ENCODE results near the gene CHPT1. TPM values are rescaled to one million over a fixed set of nuclear protein-coding genes. Genes with fewer than 3 reads are reported as not detected.

CHPT1 gene
- polyA plus RNA-seq, 1 of the 3 experiments (the other 2 are of a cell fraction) = 12.0 TPM

DNA sequence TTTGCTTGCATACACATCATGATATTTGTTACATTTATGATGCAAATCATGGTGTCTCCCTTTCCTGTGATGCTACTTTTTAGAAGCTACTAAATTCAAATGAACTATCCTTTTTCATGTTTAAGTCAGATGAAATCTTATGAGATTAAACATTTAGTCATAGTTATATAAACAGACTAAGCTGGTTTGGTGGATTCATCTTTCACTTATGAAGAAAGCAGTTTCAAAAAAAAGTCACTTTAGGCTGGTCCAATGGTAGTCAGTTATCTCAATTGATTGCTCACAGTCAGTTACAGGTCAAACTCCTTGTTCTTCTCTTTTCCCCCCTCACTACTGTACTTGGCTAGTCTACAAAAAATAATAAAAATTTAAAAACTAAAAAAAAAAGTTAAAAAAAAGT is 22.1 kb downstream of the CHPT1 start:
- no peak overlapping the region for H3K4me2 ChIP-seq
- no peak for DNase-seq
- H3K4me1 ChIP-seq (ENCODE audit: control insufficient read depth in 1 of 2, insufficient read depth in 2 of 2, low read depth in 1 of 2, low read length in 1 of 2) = no peaks in the 10 kb centered on the region
- H3K79me2 ChIP-seq (ENCODE audit: insufficient read depth) = no peaks in the 10 kb centered on the region
- no peak overlapping the region for H3K27ac ChIP-seq (ENCODE audit: low read depth in 2 of 2, low read length in 1 of 2)
- TF ChIP-seq PBX3 (IDR thresholded peaks at IDR 0.05) (no peak), FOXJ3 (CRISPR knock-in tag; IDR thresholded peaks at IDR 0.05) (no peak), TEAD4 (IDR thresholded peaks at IDR 0.05; ENCODE audit: borderline replicate concordance, insufficient read depth) (no peak), EP300 (IDR thresholded peaks at IDR 0.05; ENCODE audit: borderline replicate concordance in 1 of 2, low read depth in 1 of 2, low read length in 1 of 2) (no peak), NFIC (IDR thresholded peaks at IDR 0.05; ENCODE audit: borderline replicate concordance) (no peak), TCF12 (IDR thresholded peaks at IDR 0.05) (no peak), CHD2 (IDR thresholded peaks at IDR 0.05; ENCODE audit: low read length, partially characterized antibody) (no peak), SIN3A (IDR thresholded peaks at IDR 0.05; ENCODE audit: borderline replicate concordance, low read depth, low read length) (no peak), RXRA (IDR thresholded peaks at IDR 0.05; ENCODE audit: borderline replicate concordance, low read depth) (no peak), RAD21 (IDR thresholded peaks at IDR 0.05; ENCODE audit: low read length) (no peak), JUND (IDR thresholded peaks at IDR 0.05) (no peak), RFX5 (IDR thresholded peaks at IDR 0.05; ENCODE audit: low read length) (no peak), GABPA (IDR thresholded peaks at IDR 0.05; ENCODE audit: low read depth) (no peak), MEF2A (IDR thresholded peaks at IDR 0.05; ENCODE audit: borderline replicate concordance, low read depth) (no peak), ELF1 (IDR thresholded peaks at IDR 0.05) (no peak), POLR2AphosphoS5 (IDR thresholded peaks at IDR 0.05; ENCODE audit: low read depth, low read length) (no peak), EZH2phosphoT487 (IDR thresholded peaks at IDR 0.05; ENCODE audit: borderline replicate concordance, low read depth) (no peak)
- TF ChIP-seq, protein P1, sequence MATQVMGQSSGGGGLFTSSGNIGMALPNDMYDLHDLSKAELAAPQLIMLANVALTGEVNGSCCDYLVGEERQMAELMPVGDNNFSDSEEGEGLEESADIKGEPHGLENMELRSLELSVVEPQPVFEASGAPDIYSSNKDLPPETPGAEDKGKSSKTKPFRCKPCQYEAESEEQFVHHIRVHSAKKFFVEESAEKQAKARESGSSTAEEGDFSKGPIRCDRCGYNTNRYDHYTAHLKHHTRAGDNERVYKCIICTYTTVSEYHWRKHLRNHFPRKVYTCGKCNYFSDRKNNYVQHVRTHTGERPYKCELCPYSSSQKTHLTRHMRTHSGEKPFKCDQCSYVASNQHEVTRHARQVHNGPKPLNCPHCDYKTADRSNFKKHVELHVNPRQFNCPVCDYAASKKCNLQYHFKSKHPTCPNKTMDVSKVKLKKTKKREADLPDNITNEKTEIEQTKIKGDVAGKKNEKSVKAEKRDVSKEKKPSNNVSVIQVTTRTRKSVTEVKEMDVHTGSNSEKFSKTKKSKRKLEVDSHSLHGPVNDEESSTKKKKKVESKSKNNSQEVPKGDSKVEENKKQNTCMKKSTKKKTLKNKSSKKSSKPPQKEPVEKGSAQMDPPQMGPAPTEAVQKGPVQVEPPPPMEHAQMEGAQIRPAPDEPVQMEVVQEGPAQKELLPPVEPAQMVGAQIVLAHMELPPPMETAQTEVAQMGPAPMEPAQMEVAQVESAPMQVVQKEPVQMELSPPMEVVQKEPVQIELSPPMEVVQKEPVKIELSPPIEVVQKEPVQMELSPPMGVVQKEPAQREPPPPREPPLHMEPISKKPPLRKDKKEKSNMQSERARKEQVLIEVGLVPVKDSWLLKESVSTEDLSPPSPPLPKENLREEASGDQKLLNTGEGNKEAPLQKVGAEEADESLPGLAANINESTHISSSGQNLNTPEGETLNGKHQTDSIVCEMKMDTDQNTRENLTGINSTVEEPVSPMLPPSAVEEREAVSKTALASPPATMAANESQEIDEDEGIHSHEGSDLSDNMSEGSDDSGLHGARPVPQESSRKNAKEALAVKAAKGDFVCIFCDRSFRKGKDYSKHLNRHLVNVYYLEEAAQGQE (IDR thresholded peaks at IDR 0.05; ENCODE audit: low read depth, low read length) = no peak
- CTCF ChIA-PET = no interaction called here
- no peak overlapping the region for H2AFZ ChIP-seq (ENCODE audit: low read depth)
- no peaks in the 10 kb centered on the region for H3K9me3 ChIP-seq
- no peaks in the 10 kb centered on the region for H3K9me2 ChIP-seq
- H3K9ac ChIP-seq = no peak overlapping the region
- no peaks in the 10 kb centered on the region for H3F3A ChIP-seq (replicated peaks; ENCODE audit: insufficient read depth)
- H3K4me3 ChIP-seq (ENCODE audit: low read depth in 2 of 2, low read length in 1 of 2) = no peak overlapping the region
- POLR2A ChIA-PET = no interaction called here
- H4K20me1 ChIP-seq (ENCODE audit: insufficient read depth) = no peaks in the 10 kb centered on the region
- H3K27me3 ChIP-seq (ENCODE audit: insufficient read depth) = no peaks in the 10 kb centered on the region
- H3K36me3 ChIP-seq (replicated peaks in 1 of 2; ENCODE audit: control insufficient read depth in 1 of 2, insufficient read depth in 2 of 2, low read length in 1 of 2) = peaks cover 7 to 11% of the 10 kb centered on the region in 2 experiments

Data from SK-N-SH (cell line).